GM18505 (cell line): Measurements from ENCODE around the gene OR11H12.
"Not testable (repeated sequence)": the region's sequence is repeated elsewhere in the genome, so short reads cannot be mapped to it uniquely, and the experiment has no call there.

Source experiments
- ATAC-seq: cut with Tn5 transposase; IDR thresholded peaks from one replicate; pipeline ENCODE4 v1.9.1; 2021; ENCODE audit not compliant: unreplicated experiment

The OR11H12 gene, protein sequence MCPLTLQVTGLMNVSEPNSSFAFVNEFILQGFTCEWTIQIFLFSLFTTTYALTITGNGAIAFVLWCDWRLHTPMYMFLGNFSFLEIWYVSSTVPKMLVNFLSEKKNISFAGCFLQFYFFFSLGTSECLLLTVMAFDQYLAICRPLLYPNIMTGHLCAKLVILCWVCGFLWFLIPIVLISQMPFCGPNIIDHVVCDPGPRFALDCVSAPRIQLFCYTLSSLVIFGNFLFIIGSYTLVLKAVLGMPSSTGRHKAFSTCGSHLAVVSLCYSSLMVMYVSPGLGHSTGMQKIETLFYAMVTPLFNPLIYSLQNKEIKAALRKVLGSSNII

DNA sequence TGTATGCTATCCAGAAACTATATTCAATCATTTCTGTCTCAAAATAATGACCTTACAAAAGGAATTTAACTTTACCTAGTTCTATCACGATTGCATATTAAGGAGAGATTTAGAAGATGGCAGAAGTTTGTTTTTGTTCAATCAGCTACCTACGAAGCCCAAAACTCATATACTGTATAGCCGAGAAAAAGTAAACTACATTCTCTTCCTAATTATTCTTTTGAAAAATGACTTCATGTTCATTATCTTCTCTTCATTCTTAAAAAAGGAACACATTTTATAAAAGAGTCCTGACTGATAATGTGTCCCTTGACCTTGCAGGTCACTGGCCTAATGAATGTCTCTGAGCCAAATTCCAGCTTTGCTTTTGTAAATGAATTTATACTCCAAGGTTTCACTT, at the start of gene OR11H12:
OR11H12 (plus strand) TSS at position 301 of the 400 bp plus-strand sequence; CDS start at position 301, 0 bp downstream.
- ATAC-seq: not testable (repeated sequence)

DNA sequence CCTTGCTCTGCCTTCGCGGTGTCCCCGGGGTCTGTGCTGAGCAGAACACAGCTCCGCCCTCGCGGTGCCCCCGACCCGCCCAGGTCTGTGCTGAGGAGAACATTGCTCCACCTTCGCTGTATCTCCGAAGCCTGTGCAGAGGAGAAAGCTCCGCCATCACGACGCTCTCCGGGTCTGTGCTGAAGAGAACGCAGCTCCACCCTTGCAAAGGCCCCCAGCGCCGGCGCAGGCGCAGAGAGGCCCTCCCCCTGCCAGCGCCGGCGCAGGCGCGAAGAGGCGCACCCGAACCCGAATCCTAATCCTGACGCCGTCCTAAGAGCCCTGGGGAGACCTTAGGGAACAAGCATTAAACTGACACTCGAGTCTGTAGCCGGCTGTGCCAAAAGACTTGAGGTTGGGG, 18.0 kb upstream of the OR11H12 start:
- ATAC-seq: not testable (repeated sequence)

DNA sequence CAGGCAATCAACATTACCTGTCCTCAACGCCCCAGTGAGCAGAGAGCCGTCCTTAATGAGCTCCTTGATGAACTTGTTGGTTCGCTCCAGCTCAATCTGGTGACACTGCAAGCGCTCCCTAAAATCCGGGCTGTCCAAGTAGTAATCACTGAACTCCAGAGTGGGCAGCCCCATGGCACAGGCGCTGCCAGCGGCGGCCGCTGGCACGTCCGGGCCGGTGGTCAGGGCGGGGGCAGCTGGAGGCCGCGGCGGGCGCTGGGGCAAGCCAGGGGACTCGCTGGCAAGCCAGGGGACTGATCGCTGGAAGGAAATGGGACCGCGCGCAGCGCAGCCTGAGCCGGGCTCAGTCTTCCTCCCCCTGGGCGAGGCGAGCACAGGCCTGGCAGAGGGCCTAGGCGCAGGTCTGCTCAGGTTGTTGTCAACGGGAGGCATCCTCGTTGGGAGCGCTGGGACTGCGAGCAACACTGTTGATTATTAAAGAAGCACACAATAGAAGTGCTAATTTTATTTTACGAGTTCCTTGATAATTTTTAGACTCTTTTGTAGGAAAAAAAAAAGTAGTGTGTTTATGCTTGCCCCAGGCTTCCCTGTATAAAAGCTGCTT, 25.8 kb downstream of the OR11H12 start:
- ATAC-seq: not testable (repeated sequence)

DNA sequence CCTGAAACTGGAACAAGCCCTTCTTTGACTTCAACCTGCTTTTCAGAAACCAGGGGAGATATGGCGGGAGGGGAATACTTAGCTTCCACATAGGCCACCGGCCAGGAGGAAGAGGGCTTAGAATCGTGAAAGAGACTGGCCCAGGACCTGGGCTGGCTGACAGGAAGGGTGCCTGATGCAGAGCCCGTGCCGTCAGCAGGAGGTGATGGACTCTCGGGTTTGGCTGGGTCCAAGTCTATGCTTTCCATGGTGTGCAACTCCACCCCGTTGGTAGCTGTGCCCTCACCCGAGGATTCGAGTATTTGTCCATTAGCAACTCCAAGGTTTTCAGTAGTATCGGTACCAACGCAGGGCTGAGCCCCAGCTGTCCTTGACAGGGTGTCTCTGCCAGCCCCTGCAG, 35.1 kb downstream of the OR11H12 start:
- not testable (repeated sequence) for ATAC-seq

DNA sequence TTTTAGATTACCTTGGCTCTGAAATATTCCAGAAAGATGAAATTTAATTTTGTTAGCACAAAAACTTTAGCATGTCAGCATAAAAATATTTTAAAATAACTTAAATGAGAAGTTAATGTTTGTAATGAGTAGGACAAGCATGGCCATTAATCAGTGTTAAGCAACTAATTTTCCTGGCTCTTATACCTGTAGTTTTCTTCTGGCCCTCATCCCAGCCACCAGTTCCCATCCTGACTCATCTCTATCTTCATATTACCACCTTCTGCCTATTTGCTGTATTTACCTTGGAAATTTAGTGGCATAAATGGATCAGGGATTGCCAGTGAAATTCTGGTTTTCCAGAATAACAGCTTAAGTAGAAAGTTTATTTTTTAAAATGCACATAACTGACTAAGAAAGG, 37.1 kb downstream of the OR11H12 start:
- not testable (repeated sequence) for ATAC-seq

DNA sequence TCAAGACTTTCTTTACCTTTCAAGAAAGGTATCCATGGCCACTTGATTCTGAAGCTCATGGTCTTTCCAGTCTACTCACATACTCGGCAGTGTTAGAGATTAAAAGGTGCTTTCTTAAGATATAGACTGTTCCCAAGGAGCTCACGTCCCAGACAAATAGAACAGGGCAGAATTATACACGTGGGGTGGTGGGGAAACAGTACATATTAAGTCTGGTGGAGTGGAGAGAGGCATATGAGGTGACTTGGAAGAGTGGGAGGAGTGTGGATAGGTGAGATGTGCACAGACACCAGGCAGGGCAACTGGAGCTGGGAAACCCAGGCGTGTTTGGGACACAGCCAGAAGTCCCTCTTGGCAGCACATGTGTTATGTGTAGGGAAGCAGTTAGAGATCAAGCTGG, 37.9 kb downstream of the OR11H12 start:
- ATAC-seq: not testable (repeated sequence)

DNA sequence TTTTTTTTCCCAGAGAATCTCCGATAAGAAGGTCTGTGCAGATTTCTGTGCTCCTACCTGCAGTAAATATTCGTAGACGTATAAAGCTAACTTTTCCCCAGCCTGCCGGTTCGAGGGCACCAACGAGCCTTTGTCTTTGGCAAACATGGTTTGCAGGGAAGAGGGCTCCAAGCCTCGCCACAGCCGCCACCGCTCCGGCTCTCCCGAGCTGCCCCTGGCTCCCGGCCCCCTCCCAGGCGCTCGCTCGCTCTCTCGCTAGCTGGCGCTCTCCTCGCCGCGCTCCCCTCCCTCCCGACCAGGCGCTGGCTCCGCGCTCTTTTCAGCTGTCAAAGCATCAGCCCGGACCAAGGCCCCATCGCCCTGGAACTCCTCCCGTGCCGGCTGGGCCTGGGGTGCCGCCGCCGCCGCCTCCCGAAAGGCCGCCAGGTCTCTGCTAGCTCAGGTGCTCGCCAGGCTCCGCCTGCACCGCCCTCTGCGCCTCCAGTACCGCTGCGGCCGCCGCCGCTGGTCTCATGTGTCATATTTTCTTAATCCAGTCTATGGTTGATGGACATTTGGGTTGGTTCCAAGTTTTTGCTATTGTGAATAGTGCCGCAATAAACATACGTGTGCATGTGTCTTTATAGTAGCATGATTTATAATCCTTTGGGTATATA, 45.3 kb downstream of the OR11H12 start:
- not testable (repeated sequence) for ATAC-seq
